Activated naive CD4-positive, alpha-beta T cell treated with anti-CD3 and anti-CD28 coated beads, Interleukin-2, amount 50 U/mL, for 72 hours (primary cell): ENCODE measurements around the gene ASPM. TPM values are rescaled to one million over a fixed set of nuclear protein-coding genes. Genes with fewer than 3 reads are reported as not detected.

Source experiments
- ATAC-seq, 2 donors: fragments of 150-1000 bp; cut with Tn5 transposase; 2 replicates each; pipeline ENCODE4 v1.10.0; 2021; ENCODE audit warnings: mild to moderate bottlenecking in 2 of 2, moderate library complexity in 2 of 2
- DNase-seq, 2 donors: peaks; one replicate each; pipeline ENCODE4 v3.0.0; 2021 to 2022; ENCODE audit warnings: low spot score in 2 of 2
- H3K27ac Mint-ChIP-seq, 2 donors: one replicate each; pipeline ENCODE4 v1.8.0; 2022; ENCODE audit warnings: mild to moderate bottlenecking in 2 of 2, mixed read lengths in 2 of 2
- H3K36me3 Mint-ChIP-seq, 2 donors: one replicate each; pipeline ENCODE4 v1.8.0; 2022; ENCODE audit warnings: mixed read lengths in 2 of 2
- H3K9me3 Mint-ChIP-seq, 2 donors: one replicate each; pipeline ENCODE4 v1.8.0; 2022; ENCODE audit warnings: mixed read lengths in 2 of 2
- total RNA-seq, 2 donors: library from RNA; stranded (reverse); gene quantifications; one replicate each; pipeline ENCODE4 v1.2.3, GENCODE V29; 2022

Gene ASPM, protein sequence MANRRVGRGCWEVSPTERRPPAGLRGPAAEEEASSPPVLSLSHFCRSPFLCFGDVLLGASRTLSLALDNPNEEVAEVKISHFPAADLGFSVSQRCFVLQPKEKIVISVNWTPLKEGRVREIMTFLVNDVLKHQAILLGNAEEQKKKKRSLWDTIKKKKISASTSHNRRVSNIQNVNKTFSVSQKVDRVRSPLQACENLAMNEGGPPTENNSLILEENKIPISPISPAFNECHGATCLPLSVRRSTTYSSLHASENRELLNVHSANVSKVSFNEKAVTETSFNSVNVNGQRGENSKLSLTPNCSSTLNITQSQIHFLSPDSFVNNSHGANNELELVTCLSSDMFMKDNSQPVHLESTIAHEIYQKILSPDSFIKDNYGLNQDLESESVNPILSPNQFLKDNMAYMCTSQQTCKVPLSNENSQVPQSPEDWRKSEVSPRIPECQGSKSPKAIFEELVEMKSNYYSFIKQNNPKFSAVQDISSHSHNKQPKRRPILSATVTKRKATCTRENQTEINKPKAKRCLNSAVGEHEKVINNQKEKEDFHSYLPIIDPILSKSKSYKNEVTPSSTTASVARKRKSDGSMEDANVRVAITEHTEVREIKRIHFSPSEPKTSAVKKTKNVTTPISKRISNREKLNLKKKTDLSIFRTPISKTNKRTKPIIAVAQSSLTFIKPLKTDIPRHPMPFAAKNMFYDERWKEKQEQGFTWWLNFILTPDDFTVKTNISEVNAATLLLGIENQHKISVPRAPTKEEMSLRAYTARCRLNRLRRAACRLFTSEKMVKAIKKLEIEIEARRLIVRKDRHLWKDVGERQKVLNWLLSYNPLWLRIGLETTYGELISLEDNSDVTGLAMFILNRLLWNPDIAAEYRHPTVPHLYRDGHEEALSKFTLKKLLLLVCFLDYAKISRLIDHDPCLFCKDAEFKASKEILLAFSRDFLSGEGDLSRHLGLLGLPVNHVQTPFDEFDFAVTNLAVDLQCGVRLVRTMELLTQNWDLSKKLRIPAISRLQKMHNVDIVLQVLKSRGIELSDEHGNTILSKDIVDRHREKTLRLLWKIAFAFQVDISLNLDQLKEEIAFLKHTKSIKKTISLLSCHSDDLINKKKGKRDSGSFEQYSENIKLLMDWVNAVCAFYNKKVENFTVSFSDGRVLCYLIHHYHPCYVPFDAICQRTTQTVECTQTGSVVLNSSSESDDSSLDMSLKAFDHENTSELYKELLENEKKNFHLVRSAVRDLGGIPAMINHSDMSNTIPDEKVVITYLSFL (N-terminal part only)
- 10 to 100 TPM; 37.1 to 49.3 TPM for total RNA-seq

DNA sequence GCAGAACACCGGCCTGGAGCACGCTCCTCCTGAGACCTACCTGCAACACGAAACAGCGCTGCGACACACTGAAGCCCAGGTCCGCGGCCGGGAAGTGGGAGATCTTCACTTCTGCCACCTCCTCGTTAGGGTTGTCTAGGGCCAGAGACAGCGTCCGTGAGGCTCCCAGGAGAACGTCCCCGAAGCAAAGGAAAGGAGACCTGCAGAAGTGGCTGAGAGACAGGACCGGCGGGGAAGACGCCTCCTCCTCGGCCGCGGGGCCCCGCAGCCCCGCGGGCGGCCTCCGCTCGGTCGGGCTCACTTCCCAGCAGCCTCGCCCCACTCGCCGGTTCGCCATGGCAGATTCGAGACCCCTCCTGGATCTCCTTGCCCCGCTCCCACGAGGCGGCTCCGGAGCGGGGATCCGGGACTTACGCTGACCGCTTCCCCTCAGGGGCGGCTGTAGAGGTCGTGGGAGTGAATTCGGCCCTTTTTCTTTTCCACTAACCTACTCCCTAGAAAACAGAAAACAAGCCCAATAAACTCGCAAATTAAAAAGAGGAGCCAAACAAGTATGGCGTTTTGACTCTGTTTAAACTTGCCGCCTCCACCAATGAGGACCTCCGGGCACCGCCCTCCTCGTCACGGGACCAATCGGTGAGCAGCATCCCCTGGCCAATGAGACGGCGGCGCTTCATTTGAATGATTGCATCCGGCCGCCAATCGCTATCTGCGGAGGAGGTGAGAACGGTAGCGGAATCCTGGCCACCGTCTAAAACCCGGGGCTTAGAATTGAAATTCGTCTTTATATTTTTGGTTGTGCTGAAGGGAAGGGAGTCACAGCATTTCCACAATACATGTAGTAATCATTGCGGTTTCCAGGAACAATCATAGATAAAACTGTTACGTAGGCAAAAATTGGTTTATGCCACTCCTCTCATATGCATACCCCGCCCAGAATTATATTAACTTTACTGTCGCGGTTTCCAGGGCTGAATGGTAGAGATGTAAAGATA, at the start of gene ASPM:
Gene ASPM (minus strand): TSS at position 569 of the 995 bp plus-strand sequence. CDS start 232 bp downstream, at position 337.
- H3K9me3 Mint-ChIP-seq: no peaks in the 10 kb centered on the region
- peak; percentile 89 to 95 for DNase-seq
- H3K27ac Mint-ChIP-seq: peak within 1 kb of the TSS; percentile 94
- peak; percentile 98 to 99 for ATAC-seq
- H3K36me3 Mint-ChIP-seq: peaks cover 16 to 40% of the 10 kb centered on the region in 2 donors

GRCh38 chr1:197195100-197195499, 48.6 kb upstream of the ASPM start:
- Mint-ChIP-seq H3K9me3 (no peaks in the 10 kb centered on the region), H3K27ac (no peak overlapping the region), H3K36me3 (peaks cover 2 to 8% of the 10 kb centered on the region in 2 donors)
- ATAC-seq: no peak
- DNase-seq: no peak

GRCh38 chr1:197184190-197184589, 37.7 kb upstream of the ASPM start:
- no peak for DNase-seq
- Mint-ChIP-seq H3K9me3 (no peaks in the 10 kb centered on the region), H3K27ac (no peak overlapping the region), H3K36me3 (peaks cover 18 to 26% of the 10 kb centered on the region in 2 donors)
- ATAC-seq: no peak

GRCh38 chr1:197183195-197183748, 36.8 kb upstream of the ASPM start:
- no peaks in the 10 kb centered on the region for H3K9me3 Mint-ChIP-seq
- ATAC-seq (no peak), DNase-seq (no peak)
- H3K36me3 Mint-ChIP-seq: peaks cover 18 to 26% of the 10 kb centered on the region in 2 donors
- H3K27ac Mint-ChIP-seq: no peak overlapping the region

GRCh38 chr1:197182716-197183115, 36.2 kb upstream of the ASPM start:
- H3K9me3 Mint-ChIP-seq: no peaks in the 10 kb centered on the region
- peaks cover 18 to 26% of the 10 kb centered on the region in 2 donors for H3K36me3 Mint-ChIP-seq
- no peak overlapping the region for H3K27ac Mint-ChIP-seq
- no peak for ATAC-seq
- no peak for DNase-seq

GRCh38 chr1:197181982-197182381, 35.5 kb upstream of the ASPM start:
- H3K36me3 Mint-ChIP-seq: peaks cover 16 to 19% of the 10 kb centered on the region in 2 donors
- ATAC-seq: no peak
- H3K9me3 Mint-ChIP-seq: no peaks in the 10 kb centered on the region
- no peak for DNase-seq
- no peak overlapping the region for H3K27ac Mint-ChIP-seq

- DNase-seq (no peak), ATAC-seq (peak; percentile 43 to 54)
- no peaks in the 10 kb centered on the region for H3K9me3 Mint-ChIP-seq
- peaks cover 2% of the 10 kb centered on the region in 2 donors for H3K36me3 Mint-ChIP-seq
- no peak overlapping the region for H3K27ac Mint-ChIP-seq
Measured at GRCh38 chr1:197180252-197180878, 33.9 kb upstream of the ASPM start.

- ATAC-seq (peak in 1 of 2 donors; percentile 22), DNase-seq (no peak)
- no peaks in the 10 kb centered on the region for H3K36me3 Mint-ChIP-seq
- no peak overlapping the region for H3K27ac Mint-ChIP-seq
- H3K9me3 Mint-ChIP-seq: no peaks in the 10 kb centered on the region
Measured at GRCh38 chr1:197178998-197179397, 32.5 kb upstream of the ASPM start.

GRCh38 chr1:197174818-197175217, 28.3 kb upstream of the ASPM start:
- DNase-seq (no peak), ATAC-seq (no peak)
- H3K36me3 Mint-ChIP-seq: no peaks in the 10 kb centered on the region
- H3K9me3 Mint-ChIP-seq: no peaks in the 10 kb centered on the region
- no peak overlapping the region for H3K27ac Mint-ChIP-seq

DNA sequence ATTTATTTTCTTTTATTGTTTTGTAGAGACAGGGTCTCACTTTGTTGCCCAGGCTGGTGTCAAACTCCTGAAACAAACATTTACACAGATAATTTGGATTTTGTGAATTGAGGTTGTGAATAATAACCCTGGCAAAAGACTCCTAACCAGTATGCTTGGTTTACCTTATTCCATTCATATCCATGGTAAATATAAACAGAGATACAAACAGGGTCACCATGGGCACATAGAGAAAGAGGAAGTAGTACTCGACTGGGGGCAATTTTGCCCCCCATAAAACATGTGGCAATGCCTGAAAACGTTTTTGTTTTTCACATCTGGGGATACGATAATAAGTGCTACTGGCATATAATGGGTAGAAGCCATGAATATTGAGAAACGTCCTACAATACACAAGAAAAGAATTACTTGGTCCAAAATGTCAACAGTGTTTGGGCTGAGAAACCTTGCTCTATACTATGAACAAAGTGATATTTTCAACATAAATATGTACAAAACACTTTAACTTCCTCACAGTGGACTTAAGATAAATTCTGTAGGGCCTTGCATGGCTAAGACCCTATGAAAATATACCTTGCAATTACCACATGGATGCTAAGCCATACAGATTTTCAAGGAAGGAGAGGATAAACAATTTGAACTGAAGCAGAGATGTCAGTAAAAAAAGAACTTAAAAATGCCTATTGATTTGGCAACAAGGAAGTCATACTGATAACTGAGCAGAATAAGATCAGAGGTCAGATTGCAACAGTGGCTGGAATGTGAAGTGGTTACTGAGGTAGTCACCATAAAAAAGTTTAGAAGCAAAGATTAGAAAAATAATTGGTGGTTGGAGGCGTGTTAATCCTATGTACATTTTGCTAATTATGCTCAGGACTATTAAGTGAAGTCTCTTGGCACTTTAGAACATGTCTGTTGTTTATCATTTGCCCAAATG, 27.4 kb upstream of the ASPM start:
- no peak for ATAC-seq
- no peaks in the 10 kb centered on the region for H3K9me3 Mint-ChIP-seq
- no peaks in the 10 kb centered on the region for H3K36me3 Mint-ChIP-seq
- DNase-seq: no peak
- no peak overlapping the region for H3K27ac Mint-ChIP-seq

GRCh38 chr1:197171531-197171930, 25.1 kb upstream of the ASPM start:
- Mint-ChIP-seq H3K36me3 (no peaks in the 10 kb centered on the region), H3K9me3 (no peaks in the 10 kb centered on the region), H3K27ac (no peak overlapping the region)
- ATAC-seq (no peak), DNase-seq (no peak)

- Mint-ChIP-seq H3K36me3 (no peaks in the 10 kb centered on the region), H3K27ac (no peak overlapping the region), H3K9me3 (no peaks in the 10 kb centered on the region)
- DNase-seq (no peak), ATAC-seq (no peak)
Measured at GRCh38 chr1:197170538-197170937, 24.1 kb upstream of the ASPM start.

DNA sequence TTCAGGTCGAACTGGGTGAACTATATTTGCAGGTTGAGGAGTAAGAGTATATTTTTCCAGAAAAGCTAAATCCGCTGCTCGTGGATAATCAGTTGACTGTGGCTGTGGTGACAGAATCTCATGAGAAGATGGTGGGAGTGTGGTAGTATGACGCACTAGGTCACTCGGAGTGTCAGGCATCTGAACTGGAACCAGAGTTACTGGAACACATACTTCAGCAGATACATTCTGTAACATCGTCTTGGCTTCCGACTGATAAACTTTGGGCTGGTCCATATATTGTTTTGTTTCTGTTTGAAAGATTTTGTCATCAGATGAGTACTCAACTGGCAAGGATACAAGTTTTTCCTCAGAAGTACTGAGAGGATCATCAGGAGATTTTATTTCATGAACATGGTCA, 13.0 kb upstream of the ASPM start:
- no peaks in the 10 kb centered on the region for H3K9me3 Mint-ChIP-seq
- H3K36me3 Mint-ChIP-seq: peaks cover 7 to 8% of the 10 kb centered on the region in 2 donors
- peak overlapping the region in 1 of 2 donors; percentile 82 for H3K27ac Mint-ChIP-seq
- ATAC-seq (no peak), DNase-seq (no peak)

DNA sequence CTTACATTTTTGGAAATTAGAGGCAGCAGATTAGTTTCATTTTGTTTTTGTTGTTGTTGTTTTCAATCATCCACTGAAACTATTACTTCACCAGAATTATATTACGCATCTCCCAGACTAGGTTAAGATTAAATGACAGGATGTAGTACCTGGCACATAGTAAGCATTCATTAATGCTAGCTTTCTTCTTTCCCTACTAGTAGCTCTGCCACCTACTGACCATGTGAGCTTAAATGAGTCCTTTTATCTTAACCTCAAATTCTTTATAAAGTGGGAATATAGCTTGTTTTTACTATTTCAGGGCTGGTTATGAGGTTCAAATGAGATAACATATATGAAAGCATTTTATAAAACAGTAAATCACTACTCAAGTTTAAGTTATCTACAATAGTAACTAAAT, 10.2 kb upstream of the ASPM start:
- peaks cover 7 to 8% of the 10 kb centered on the region in 2 donors for H3K36me3 Mint-ChIP-seq
- no peak for ATAC-seq
- no peak for DNase-seq
- no peaks in the 10 kb centered on the region for H3K9me3 Mint-ChIP-seq
- no peak overlapping the region for H3K27ac Mint-ChIP-seq
